Putamen (tissue), 1 donor: ENCODE data around the gene TRNAU1AP.
A peak's percentile ranks its signal among the peaks of the same experiment; 100 is the strongest.
"Not testable (repeated sequence)": the region's sequence is repeated elsewhere in the genome, so short reads cannot be mapped to it uniquely, and the experiment has no call there.

Experiments
- DNase-seq: peaks from one replicate; pipeline ENCODE4 v3.0.0-alpha.2; 2016; ENCODE audit warnings: low spot score

TRNAU1AP gene

GRCh38 chr1:28552758-28553663 is at the start of gene TRNAU1AP:
TRNAU1AP (plus strand) TSS chr1:28553085; CDS start chr1:28553111, 26 bp downstream.
- peak; percentile 95 for DNase-seq

DNA sequence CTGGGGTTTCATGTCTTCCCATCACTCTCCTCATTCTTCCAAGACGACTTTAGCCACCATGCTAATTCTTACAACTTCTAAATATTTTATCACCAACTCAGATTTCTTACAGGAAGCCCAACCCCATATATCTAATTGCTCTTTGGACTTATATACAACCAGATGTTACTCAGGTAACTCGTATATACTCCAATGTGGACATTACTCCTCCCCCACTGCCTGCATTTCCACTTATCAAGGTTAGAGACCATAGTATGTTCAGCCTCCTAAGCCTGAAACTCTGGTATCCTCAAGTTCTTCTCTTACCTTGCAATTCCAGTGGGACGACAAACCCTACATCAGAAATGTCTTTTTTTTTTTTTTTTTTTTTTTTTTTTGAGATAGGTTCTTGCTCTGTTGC is 49.8 kb upstream of the TRNAU1AP start:
- DNase-seq: no peak

GRCh38 chr1:28505406-28506187 is 47.3 kb upstream of the TRNAU1AP start, which contains the start of gene RCC1:
RCC1 (plus strand) TSS chr1:28506043; CDS start chr1:28529867, 23,824 bp downstream.
- DNase-seq: peak; percentile 97

GRCh38 chr1:28506907-28507246 is 46.0 kb upstream of the TRNAU1AP start:
- DNase-seq: no peak

DNA sequence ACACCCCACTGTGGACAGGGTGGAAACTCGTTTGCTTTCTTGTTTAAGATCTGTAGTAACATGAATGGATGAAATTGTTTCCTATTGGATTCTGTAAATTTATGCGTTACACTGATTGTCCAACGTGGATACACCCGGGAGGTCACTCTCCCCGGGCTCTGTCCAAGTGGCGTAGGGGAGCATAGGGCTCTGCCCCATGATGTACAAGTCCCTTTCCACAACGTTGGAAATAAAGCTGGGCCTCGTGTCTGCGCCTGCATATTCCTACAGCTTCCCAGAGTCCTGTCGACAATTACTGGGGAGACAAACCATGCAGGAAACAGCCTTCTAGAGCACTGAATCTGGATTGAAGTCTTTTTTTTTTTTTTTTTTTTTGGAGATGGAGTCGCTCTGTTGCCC is 45.6 kb upstream of the TRNAU1AP start:
- no peak for DNase-seq

DNA sequence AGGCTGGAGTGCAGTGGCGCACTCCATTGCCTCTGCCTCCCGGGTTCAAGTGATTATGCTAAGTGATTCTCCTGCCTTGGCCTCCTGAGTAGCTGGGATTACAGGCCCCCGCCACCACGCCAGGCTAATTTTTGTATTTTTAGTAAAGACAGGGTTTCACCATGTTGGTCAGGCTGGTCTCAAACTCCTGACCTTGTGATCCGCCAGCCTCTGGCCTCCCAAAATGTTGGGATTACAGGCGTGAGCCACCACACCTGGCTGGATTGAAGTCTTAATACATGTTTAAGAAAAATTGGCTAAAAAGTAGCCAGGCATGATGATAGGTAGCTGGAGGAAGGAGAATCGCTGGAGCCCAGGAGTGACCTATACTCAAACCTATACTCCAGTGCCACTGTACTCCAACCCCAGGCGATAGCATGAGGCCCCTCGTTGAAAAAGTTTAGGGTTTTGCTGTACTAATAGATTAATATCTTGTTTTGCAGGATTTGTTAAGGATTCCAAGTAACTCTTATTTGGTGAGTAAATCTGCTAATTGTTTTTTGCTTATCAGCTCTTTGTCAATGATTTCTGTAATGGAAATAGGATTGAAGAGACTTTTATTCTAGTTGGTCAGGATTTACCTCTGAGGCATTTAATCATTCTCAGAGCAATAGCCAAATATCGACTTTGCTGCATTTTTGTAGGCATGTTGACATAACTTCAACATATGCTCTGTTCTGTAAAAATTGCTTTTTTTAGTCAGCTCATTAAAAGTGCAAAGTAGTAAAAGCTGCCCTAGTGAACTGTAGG is 45.0 kb upstream of the TRNAU1AP start:
- DNase-seq: no peak

GRCh38 chr1:28508435-28508754 is 44.5 kb upstream of the TRNAU1AP start:
- no peak for DNase-seq

- no peak for DNase-seq
These were observed 43.1 kb upstream of the TRNAU1AP start for GRCh38 chr1:28509705-28510272.

DNA sequence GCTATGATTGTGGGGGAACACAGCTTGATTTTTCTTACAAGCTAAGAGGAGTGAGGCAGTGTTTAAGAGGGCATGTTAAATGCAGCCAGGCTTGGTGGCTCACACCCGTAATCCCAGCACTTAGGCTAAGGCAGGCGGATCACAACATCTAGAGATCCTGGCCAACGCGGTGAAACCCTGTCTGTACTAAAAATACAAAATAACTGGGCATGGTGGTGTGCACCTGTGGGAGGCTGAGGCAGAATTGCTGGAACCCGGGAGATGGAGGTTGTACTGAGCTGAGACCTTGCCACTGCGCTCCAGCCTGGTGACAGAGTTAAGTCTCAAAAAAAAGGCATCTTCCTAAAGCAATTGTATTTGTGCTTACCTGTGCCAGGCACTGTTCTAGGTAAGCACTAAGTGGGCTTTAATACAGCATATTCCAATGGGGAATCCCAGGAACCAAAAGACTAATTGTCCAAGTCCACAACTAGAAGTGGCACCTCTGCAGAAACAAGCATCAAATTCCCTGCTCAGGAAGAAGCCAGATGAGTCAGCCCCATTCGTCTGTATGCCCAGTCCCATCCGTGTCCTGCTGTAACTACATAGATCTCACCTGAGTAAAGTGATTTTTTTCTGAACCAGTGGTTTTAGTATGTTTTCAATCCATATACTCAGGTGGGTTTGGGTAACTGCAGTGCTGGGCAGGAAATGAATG is 42.5 kb upstream of the TRNAU1AP start:
- no peak for DNase-seq

DNA sequence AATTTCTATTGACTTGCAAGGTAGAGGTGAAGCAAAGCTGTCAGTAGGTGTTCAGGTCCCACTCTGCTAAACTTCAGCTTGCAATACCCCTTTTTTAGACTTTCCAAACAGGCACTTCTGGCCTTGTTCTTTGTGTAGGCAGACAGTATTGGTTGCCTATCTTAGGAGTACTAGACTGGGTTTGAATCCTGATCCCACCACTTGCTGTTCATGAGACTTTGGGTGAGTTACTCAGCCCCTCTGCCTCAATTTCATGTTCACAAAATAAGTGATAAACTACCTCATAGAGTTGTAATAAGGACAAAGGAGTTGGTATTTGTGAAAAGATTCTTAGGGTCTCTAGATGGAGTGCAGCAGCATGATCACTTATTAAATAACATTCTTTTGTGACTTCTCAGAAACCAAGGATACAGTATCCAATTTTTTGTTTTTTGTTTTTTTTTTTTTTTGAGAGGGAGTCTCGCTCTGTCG is 41.9 kb upstream of the TRNAU1AP start:
- DNase-seq: no peak

- DNase-seq: no peak
These were observed 40.8 kb upstream of the TRNAU1AP start for GRCh38 chr1:28512058-28512611.

DNA sequence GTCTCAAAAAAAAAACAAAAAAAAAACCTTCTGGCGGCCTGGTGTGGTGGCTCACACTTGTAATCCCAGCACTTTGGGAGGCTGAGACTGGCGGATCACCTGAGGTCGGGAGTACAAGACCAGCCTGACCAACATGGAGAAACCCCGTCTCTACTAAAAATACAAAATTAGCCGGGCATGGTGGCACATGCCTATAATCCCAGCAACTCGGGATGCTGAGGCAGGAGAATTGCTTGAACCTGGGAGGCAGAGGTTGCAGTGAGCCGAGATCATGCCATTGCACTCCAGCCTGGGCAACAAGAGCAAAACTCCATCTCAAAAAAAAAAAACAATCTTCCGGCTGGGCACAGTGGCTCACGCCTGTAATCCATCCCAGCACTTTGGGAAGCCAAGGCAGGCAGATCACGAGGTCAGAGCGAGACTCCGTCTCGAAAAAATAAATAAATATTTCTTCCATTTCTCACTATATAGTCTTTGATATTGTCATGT is 38.4 kb upstream of the TRNAU1AP start:
- not testable (repeated sequence) for DNase-seq

- no peak for DNase-seq
These were observed 36.3 kb upstream of the TRNAU1AP start for GRCh38 chr1:28516518-28516956.

- DNase-seq: no peak
These were observed 35.3 kb upstream of the TRNAU1AP start for GRCh38 chr1:28517649-28517999.

GRCh38 chr1:28518000-28518744 is 34.7 kb upstream of the TRNAU1AP start:
- peak; percentile 83 for DNase-seq

DNA sequence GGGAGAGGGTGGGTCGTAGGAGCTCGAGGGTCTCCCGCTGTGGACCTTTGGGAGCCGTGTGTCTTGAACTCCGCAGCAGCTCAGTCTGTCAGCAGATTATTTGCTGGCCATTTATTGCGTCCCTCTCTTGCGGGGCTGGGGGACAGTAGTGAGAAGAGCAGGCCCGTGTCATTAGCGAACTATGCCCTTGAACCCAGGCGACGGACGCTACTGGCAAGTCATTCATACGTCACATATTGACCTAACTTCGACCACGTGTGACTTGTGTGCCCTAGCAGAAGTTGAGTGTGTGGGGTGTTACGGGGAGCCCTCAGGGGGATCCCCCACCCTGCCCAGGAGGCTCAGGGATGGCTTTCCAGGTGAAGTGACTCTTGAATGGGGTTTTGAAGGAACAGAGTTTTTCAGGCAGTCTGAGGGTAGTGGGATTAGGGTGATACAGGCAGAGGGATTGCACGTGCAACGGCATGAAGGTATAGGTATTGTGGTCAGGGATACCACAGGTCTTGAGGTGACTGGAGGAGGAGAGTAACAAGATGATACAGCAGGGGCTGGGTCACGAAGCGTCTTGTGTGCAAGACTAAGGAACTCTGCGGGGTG is 34.0 kb upstream of the TRNAU1AP start:
- DNase-seq: no peak

DNA sequence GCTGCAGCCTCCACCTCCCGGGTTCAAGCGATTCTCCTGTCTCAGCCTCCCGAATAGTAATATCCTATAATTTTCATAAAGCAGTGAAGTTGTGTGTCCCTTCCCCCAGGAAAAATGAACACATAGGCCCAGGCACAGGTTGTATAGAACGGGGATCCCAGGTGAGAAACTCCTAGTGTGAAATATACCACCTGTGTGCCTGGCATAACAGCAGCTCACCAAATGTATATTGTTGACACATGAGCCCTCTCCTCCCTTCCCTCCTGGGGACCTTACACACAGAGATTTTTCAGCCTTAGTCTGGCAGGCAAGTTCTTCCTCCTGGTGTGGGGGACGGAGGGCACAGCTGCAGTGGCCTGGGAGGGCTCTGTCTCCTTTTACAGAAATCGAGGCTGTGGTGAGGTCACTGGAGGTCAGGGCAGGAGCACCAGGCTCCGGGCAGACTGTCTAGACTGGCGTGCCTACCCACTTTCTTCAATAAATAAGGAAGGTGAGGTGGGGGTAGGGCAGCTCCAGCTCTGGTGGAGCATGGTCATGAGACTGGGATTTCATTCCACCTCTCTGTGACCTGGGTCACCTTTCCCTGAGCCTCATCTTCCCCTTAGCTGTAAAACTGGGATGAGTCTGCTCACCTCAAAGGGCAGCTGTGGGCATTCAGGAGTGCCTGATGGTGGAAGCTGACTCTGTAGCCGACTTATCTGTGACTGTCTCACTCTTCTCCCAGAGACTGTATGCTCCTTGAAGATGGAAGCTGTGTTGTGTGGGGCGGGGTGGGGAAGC is 32.7 kb upstream of the TRNAU1AP start:
- DNase-seq: no peak

DNA sequence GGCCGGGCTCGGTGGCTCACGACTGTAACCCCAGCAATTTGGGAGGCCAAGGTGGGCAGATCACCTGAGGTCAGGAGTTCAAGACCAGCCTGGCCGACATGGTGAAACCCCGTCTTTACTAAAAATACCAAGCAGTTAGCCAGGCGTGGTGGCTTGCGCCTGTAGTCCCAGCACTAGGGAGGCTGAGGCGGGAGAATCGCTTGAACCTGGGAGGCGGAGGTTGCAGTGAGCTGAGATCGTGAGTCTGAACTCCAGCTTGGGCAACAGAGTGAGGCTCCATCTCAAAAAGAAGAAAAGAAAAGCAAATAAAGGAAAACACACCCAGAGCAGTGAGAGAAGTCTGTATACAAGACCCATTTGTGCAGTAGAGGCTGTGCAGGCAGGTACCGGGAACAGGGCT is 32.1 kb upstream of the TRNAU1AP start:
- DNase-seq: not testable (repeated sequence)
